CD4-positive, alpha-beta T cell treated with Interleukin-4 for 1 hour (primary cell): ENCODE results near the gene DCDC2.
"Not testable (repeated sequence)": the region's sequence is repeated elsewhere in the genome, so short reads cannot be mapped to it uniquely, and the experiment has no call there.

Experiments
- DNase-seq, 2 donors: peaks; one replicate each; pipeline ENCODE4 v3.0.0-alpha.2; 2020 to 2022

Gene DCDC2

DNA sequence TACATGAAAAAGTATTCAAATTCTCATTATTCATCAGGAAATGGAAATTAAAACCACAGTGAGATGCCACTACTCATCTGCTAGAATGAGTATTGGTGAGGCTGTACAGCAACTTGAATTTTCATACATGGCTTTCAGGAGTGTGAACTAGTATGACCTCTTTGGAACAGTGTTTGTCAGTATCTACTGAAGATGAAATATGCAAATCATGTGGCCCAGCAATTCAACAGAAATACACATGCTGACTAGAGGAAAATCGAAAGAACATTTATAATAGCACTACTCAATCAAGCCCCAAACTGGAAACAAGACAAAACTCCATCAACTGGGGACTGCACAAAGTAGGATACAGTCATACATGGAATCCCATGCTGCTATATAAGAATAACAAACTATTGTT, 102.2 kb downstream of the DCDC2 start:
- no peak for DNase-seq

DNA sequence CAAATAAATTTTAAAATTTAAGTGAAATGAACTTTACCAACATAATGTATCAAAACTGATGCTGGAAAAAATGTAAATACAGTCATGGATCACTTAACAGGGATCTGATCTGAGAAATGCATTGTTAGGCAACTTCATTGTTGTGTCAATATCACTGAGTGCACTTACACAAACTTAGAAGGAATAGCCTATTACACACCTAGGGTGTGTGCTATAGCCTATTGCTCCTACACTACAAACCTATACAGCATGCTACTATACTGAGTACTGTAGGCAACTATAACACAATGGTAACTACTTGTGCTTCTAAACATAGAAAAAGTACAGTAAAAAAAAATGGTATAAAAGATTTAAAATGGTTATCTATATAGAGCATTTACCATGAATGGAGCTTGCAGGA, 104.5 kb downstream of the DCDC2 start:
- DNase-seq = no peak

DNA sequence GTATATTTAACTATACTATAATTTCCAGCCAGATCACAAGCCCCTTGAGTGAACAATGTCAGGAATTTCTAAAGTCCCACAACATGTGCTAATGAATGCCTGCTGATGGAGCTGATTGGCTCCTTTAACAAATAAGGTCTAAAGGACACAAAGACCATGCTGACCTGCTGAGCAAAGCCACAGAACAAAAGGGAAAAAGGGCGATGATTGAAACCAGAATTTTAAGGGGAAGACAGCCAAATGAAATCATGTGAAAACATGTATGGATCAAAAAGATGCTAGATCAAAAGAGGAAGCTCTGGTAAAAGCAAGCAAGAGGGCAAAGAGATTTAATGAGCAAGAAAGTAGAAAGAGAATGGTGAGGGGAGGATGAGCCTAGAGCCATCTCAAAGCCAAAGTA, 105.6 kb downstream of the DCDC2 start:
- DNase-seq = no peak

DNA sequence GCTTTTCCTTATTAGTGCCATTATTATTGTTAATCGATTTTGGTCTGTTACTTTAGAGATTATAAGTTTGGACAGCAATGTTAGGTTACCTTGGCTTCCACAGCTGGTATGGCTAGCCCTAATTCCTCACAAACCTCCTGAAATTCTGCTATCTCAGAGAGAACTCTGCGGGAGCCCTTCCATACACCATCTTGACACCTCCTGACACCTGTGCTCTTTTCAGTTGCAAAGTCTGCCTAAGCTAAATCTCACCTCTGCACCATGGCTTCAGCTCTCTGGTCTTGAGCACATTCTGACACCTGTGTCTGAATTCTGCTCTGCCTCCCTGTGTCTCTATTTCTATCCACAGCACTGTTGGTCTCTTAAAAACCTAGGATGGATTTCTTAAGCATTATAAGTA, 106.5 kb downstream of the DCDC2 start:
- DNase-seq = no peak

DNA sequence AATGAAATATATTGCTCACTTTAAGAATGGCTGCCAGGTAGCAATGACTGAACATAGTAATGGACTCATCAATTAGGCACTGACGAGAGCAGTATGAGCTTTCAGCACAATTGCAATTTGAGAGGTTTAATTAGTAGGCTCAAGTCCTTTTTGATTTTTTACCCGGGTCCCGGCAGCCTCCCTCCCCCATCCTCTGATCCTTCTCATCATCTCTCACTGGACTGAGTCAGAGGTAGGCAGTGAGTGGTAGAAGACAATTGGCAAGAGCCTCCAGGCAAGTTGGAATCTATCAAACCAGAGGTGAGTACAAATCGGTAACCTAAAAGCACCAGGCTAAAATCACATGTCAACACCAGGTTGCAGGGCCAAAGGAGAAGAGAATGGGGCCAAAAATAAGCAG, 107.9 kb downstream of the DCDC2 start:
- DNase-seq = no peak

DNA sequence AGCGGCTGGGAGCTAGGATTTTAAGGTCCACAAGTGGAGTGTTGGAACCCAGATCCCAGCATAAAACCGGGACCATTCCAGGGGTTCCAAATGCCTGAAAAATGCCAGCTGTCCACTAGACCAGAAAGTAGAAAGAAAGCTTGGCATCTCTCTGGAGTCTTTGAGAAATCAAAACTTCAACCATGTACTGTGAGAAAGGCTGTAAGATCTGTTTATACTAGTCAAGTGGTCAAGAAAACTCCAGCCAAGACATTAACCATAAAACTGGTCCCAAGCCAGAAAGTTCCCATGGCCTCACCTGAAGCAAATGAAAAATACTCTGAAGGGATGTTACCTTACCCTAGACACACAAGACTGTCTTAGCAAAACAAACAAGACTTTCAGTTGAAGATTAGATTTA, 112.6 kb downstream of the DCDC2 start:
- DNase-seq = no peak

DNA sequence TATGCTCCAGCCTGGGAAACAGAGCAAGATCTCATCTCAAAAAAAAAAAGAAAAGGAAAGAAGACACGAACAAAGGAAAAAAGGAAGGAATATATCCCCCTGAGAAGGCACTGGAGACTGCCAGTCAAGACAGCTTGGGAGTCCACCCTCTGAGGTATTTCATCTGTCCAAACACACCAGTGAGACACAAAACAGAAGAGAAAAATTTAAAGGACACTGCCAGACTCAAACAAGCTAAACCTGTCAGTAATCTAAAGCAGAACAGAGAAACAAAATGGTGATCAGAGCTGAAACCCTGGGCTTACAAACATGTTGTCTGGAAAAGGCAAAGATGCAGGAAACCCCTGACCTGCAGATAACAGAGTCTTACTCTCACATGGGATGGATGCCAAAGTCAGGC, 114.9 kb downstream of the DCDC2 start:
- DNase-seq = no peak

DNA sequence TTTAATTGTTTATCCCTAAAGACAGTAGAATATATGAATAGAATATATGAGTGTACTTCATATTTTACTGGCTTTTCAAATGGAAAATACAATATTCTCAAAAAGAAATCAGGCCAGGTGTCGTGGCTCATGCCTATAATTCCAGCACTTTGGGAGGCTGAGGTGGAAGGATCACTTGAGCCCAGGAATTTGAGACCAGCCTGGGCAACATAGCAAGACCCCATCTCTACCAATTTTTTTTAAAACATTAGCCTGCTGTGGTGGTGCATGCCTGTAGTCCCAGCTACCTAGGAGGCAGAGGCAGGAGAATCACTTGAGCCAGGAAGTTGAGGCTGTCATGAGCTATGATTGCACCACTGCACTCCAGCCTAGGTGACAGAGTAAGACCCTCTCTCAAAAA, 116.1 kb downstream of the DCDC2 start:
- DNase-seq = not testable (repeated sequence)

DNA sequence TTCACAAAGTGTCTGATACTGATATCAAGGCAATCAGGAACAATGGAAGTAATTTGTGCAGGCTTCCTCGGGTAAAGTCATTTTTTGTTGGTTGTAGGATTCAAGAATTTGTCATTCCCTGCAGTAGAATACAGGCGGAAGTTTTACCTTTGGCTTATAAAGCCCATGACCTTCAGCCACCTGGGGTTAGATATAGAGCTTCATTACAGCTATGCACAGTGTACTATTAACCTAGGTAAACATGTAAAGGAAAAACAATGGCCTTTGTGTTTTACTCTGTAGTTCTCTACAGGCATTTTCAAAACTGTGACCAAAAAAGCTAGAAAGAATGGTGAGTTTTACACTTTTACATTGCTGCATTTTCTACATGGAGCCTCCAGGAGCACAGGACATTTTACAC, 116.9 kb downstream of the DCDC2 start:
- no peak for DNase-seq

DNA sequence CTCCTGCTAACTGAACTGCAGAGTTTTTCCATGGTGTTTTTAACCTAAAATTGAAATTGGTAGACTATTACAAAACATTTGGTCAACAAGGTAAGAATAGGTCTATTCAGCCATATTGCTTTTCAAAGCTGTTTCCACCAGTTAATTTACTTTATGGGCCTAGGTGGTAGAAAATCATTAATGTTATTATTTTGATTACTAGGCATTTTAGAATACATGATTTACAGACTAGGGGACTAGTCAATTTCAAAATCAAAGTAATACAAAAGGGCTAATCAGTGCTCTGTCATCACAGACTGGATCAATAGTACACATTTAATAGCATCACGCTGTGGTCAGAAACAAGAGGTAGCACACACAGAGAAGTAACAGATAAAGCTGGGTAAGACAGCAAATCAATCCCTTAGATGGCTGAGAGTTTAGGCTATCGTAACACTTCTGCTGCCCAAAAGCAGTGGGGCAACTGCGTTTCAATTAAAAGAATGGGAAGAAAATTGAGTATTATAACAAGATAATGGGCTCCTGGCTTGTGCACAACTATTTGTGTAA, 117.4 kb downstream of the DCDC2 start:
- no peak for DNase-seq

DNA sequence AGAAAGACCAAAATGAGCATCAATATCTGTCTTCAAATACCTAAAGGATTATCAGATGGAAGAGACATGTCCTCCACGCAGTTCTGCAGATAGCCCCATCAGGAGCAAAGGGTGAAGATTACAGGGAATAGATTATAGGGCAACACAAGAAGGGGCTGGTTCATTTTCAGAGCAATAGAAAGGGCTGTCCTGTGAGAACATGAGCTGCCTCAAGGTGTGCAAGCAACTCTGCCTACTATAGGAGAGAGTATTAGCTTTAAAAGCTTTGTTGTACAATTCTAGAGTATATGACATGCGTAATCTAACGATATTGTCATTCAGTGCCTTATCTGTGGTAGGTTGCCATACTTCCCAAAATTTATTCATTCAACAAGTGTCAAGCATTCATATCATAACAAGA, 119.2 kb downstream of the DCDC2 start:
- no peak for DNase-seq

DNA sequence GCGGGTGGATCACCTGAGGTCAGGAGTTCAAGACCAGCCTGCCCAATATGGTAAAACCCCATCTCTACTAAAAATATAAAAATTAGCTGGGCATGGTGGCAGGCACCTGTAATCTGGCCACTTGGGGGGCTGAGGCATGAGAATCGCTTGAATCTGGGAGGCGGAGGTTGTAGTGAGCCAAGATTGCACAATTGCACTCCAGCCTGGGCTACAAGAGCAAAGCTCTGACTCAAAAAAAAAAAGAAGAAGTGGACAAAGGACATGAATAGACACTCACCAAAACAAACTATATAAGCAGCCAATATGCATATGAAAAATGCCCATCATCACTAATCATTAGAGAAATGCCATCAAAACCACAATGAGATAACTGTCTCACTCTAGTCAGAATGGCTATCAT, 121.1 kb downstream of the DCDC2 start:
- DNase-seq = not testable (repeated sequence)

DNA sequence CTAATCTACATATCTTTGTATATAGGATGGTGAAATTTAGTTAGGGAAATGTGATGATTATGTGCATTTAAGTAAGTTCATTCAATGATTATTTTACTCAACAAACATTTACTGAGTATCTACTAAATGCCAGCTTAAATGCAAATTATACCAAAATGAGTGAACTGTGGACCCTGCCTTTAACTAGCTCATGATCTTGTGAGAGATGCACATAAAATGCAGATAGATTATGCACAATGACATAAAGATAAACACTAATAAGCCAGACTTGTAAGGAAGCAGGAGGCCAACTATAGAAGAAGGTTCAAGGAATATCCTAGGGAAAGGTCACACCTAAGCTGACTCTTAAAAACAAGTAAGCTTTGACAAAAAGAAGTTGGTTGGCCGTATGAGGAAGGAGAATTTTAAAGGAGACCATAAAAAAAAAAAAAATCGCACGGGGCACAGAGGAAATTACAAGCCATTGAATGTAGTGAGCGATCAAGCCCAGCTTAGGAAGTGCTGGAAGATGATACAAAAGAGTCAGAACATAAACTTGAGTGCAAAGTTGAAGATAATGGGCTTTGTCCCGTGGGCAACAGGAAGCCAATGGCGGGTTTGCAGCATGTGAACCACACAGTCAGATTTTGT, 123.9 kb downstream of the DCDC2 start:
- no peak for DNase-seq

DNA sequence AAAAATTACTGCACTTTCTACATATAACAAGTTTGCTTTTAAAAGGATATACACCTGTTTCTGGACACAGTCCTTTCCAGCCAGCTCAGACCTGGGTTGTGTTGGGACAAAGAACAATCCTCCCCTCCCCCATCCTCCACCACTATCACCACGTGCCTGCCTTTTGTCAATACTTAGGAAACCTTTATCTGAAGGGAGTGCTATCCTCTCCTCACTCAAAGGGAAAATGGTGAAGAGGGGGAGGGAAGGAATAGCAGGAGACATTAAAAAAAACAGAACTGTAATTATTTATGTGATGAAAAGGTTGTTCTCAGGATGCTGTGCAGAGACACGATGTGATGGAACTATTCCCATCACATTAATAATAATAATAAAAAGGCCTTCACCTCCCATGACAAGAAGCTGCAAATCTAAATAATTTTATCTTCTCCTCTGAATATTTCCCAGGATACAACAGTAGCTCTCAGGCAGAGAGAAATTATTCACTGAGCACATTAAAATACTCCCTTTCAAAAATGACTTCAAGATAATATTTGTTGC, 126.4 kb downstream of the DCDC2 start:
- DNase-seq = no peak

DNA sequence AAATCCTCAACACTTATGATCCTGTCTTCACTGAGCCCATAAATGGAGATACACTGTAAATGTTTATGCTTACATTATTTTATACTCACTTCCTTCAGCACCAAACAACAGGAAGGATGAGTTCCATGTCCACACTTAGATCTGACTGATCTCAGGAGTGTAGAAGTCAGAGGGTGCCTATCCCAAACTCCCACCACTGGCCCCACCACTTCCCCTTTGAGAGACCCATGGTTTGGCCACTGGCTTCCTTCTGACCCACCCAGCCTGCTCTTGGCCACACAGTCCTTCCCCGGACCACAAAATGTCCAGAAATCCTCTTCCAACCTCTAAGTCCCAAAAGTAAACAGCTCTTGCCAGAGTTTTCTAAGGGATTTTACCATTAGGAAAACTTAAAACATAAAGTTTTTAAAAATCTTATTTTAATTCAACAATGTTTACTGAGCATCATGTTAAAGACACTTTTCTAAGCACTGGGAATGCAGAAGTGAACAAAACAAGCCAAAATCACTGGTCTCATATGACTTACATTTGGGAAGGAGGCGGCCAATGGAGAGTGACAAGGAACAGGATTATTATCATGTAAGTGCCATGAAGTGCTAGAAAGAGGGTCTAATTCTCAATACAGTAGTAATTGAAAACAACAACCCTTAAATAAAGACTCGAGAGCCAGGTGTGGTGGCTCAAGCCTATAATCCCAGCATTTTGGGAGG, 128.0 kb downstream of the DCDC2 start:
- no peak for DNase-seq

DNA sequence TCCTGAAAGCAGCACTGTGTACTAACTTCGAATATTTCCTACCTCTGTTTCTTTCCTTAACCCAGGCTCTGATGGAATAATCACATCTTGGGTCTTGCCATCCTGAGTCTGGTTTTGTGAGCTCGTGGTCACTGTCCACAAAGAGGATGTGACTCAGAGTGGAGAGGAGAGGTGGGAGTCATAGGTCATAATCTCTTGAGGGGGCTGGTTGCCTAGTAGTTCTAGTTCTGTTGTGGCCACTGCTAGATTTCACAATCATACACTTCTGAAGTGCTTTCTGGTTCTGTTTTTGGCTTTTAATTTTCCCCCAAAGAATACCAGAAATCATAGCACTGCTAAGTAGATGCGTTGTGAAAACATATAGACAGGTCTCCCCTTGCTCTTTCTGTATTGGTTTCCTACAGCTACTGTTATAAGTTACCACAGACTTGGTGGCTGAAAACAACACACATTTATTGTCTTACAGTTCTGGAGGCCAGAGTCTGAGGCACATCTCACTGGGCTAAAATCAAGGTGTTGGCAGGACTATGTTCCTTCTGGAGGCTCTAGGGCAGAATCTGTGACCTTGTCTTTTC, 129.1 kb downstream of the DCDC2 start:
- peak; percentile 1 to 35 for DNase-seq

DNA sequence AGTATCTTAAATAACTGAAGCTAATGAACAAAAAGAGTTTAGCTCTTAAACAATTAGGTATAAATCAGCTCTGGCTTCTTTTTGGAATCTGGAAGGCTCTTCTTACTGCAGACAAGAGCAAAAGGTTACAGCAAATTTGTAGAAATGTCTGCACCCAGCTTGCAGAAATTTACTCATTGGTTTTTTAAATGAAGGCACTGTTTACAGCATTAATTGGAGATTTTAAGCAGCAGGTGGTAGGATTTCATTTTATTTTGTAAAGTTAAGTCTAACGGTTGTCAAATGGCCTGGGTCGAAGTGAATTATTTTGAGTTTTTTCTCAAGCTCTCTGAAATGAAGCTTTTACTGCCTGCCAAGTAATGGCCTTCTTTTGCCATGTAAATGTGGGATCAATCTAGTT, 129.7 kb downstream of the DCDC2 start:
- DNase-seq = no peak

DNA sequence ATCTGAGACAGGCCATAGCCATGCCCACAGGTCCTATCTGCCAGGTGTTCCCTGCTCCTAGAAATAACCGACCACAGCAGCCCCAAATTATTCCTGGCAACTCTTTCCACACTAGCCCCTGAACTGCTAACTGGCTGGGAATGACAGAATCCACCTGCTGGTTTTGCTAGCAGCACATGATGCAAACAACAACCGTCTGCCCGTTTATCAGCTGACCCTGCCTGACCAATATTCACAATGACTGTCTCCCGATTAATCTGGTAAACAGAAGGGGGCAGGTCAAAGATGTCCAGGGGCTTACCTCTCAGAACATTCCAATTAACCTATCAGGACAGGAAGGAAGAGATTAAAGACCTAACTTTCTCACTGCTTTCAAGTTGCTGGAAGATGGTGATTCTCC, 130.3 kb downstream of the DCDC2 start:
- DNase-seq = no peak

DNA sequence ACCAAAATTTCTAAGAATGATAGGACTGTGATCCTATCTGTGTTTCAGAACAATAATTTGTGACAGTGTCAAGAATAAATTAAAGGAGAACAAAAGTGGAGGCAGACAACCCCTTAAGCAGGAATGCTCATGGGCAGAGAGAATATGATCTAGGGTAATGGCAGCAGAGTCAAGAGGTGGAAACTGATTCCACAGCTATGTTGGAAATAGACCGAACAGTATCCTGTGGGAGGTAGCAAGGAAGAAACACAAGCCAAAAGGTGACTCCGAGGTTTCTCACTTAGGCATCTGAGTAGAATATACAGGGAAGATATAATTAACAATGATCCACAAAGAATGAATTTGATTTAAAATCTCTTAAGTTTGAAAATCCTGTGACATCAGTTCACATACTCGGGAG, 131.3 kb downstream of the DCDC2 start:
- no peak for DNase-seq

DNA sequence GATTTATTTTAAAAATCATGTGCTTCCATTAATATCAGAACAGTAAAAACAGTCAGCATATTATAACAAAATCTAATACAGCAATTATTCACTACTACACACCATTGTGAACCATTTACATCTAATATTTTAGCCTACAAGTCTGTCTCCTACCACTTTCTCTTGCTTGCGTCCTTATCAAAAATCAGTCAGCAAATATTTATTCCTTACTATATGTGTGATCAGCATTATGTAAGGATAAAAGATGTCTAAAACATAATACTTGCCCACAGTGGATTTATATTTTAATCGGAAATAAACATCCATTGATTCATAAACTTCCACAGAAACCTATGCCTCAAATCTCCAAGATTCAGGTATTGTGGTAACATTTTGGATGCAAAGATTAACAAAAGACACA, 132.0 kb downstream of the DCDC2 start:
- no peak for DNase-seq

DNA sequence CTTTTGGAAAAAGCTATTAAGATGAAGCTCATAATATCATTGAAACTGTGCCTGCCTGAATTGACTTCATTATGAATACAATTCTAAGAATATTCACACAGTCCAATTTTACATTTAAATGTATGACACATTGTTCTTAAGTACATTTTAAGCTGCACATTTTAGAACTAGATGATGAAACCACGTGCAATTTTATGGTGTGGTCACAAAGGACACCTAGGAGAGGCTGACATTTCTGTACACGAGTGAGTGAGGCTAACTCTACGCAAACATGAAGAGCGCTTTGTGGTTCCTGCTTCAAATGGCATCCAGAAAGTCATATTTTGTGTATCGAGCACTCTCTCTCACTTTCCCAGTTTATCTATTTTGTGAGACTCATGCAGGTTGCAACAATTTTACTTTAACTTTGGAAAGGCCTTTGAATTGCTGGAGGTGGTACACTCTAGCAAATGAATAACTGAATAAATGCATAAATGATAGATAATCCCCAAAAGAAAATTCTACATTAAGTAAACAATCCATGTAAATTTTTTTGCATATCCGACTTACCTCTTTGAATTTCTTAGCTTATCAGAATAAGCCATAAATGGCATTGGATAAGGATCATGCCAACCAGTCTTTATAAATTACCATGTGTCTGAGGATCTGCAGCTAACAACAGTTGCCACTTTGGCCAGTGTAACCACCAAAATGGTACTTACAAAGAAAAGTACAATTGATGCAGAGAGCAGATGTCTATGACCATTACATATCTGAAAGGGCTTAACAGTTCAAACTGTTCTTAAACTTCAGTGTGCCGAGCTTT, 134.5 kb downstream of the DCDC2 start:
- DNase-seq = no peak

DNA sequence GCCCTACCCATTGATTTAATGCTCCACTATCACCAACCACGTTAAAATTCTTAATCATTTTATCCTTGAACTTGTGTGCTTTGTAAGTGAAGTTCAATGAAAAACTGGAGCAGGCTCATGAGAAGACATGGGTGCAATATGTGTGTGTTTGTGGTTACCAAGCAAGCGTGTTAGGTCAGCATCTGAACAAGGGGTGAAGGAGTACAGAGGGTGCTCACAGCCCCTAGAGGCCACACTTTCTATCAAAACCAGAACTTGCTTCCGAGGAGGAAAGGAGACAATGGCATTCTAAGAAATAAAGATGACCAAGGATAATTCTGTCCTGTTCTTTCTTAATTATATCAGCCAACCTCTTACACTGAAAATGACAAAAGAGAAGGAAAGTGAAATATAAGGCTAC, 138.2 kb downstream of the DCDC2 start:
- DNase-seq = no peak

DNA sequence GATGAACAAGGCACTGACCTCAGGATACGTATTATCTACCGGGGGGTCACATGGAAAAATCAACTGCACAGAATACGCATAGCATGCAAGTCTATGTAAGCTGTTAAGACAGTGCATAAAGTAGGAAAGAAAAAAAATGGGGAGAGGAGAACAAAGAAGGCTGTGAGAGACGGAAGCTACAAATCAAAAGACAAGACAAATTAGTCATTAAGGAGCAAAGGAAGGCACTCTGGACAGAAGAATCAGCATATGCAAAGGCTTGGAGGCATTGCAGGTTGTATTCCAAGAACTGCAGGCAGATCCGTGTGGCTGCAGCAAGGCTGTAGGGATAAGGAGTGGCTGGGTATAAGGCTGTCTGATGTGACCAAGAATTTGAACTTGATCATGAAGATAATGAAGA, 142.9 kb downstream of the DCDC2 start:
- DNase-seq = no peak
